Endothelial cell (in vitro differentiated cells): ENCODE measurements around the gene KIR3DL1. TPM values are rescaled to one million over a fixed set of nuclear protein-coding genes. Genes with fewer than 3 reads are reported as not detected.
A peak's percentile ranks its signal among the peaks of the same experiment; 100 is the strongest.
"Not testable (repeated sequence)": the region's sequence is repeated elsewhere in the genome, so short reads cannot be mapped to it uniquely, and the experiment has no call there.

Source experiments
- DNase-seq: peaks from one replicate; pipeline ENCODE4 v3.0.0; 2021; ENCODE audit warnings: low spot score
- H3K27ac Mint-ChIP-seq: one replicate; pipeline ENCODE4 v1.8.0; 2021; ENCODE audit warnings: mixed read lengths, inconsistent platforms; ENCODE audit not compliant: unreplicated experiment
- H3K27me3 Mint-ChIP-seq: one replicate; pipeline ENCODE4 v1.8.0; 2021; ENCODE audit warnings: mild to moderate bottlenecking, moderate library complexity, mixed read lengths, inconsistent platforms; ENCODE audit not compliant: unreplicated experiment
- H3K36me3 Mint-ChIP-seq: one replicate; pipeline ENCODE4 v1.8.0; 2021; ENCODE audit warnings: mild to moderate bottlenecking, low read depth, mixed read lengths, inconsistent platforms; ENCODE audit not compliant: unreplicated experiment
- H3K4me1 Mint-ChIP-seq: one replicate; pipeline ENCODE4 v1.8.0; 2021; ENCODE audit warnings: mild to moderate bottlenecking, mixed read lengths, inconsistent platforms; ENCODE audit not compliant: unreplicated experiment
- H3K4me3 Mint-ChIP-seq: one replicate; pipeline ENCODE4 v1.8.0; 2021; ENCODE audit warnings: mild to moderate bottlenecking, mixed read lengths, inconsistent platforms; ENCODE audit not compliant: unreplicated experiment
- H3K9me3 Mint-ChIP-seq: one replicate; pipeline ENCODE4 v1.8.0; 2021; ENCODE audit warnings: mixed read lengths, inconsistent platforms; ENCODE audit not compliant: unreplicated experiment
- total RNA-seq: library from RNA; stranded (reverse); fragmentation: NEBNext Ultra II Directional; extraction: Animal tissue kit (Norgen Biotek cat#: 25700); gene quantifications from one replicate; pipeline ENCODE4 v1.2.1, GENCODE V29; 2021; ENCODE audit not compliant: unreplicated experiment
- TF ChIP-seq, protein P1 (sequence below): fragments of 200-600 bp; sonication (generic); IDR thresholded peaks from one replicate; pipeline ENCODE4 v1.5.0; 2021; ENCODE audit warnings: antibody characterized with exemption; ENCODE audit not compliant: unreplicated experiment

KIR3DL1 gene
- total RNA-seq, 1 donor from 2014 or later: not detected

DNA sequence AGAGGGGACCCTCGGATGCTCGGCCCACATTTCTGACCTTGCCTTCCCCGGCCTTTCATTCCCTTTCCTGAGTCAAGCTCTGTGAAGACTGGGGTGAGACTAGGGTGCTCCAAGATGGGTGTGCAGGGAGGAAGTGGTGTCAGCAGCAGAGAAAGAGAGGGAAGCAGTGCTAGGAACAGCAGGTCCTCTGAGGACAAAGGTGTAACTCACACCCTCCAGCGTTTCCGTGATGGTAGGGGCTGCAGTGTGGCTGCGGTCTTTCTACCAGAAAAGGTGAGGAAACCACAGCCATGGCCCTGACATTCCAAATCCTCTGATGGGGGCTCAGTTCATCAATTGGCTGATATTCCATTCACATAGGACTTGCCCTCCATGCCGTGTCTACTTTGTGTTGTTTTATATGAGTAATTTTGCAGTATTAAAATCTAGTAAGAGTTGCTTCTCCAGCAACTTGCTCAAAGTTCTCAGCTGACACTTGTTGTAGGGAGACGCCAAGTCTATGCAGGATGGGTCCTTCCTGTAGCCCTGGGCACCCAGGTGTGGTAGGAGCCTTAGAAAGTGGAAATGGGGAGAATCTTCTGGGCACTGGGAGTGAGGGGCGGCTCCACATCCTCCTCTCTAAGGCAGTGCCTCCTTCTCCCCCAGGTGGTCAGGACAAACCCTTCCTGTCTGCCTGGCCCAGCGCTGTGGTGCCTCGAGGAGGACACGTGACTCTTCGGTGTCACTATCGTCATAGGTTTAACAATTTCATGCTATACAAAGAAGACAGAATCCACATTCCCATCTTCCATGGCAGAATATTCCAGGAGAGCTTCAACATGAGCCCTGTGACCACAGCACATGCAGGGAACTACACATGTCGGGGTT is 1.6 kb downstream of the KIR3DL1 start:
- Mint-ChIP-seq H3K27me3 (peaks cover 12% of the 10 kb centered on the region), H3K27ac (no peak overlapping the region), H3K36me3 (peaks cover 39% of the 10 kb centered on the region), H3K4me3 (no peak overlapping the region), H3K9me3 (peaks cover 73% of the 10 kb centered on the region), H3K4me1 (no peaks in the 10 kb centered on the region)
- TF ChIP-seq, protein P1, sequence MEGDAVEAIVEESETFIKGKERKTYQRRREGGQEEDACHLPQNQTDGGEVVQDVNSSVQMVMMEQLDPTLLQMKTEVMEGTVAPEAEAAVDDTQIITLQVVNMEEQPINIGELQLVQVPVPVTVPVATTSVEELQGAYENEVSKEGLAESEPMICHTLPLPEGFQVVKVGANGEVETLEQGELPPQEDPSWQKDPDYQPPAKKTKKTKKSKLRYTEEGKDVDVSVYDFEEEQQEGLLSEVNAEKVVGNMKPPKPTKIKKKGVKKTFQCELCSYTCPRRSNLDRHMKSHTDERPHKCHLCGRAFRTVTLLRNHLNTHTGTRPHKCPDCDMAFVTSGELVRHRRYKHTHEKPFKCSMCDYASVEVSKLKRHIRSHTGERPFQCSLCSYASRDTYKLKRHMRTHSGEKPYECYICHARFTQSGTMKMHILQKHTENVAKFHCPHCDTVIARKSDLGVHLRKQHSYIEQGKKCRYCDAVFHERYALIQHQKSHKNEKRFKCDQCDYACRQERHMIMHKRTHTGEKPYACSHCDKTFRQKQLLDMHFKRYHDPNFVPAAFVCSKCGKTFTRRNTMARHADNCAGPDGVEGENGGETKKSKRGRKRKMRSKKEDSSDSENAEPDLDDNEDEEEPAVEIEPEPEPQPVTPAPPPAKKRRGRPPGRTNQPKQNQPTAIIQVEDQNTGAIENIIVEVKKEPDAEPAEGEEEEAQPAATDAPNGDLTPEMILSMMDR: no peak
- DNase-seq: no peak

DNA sequence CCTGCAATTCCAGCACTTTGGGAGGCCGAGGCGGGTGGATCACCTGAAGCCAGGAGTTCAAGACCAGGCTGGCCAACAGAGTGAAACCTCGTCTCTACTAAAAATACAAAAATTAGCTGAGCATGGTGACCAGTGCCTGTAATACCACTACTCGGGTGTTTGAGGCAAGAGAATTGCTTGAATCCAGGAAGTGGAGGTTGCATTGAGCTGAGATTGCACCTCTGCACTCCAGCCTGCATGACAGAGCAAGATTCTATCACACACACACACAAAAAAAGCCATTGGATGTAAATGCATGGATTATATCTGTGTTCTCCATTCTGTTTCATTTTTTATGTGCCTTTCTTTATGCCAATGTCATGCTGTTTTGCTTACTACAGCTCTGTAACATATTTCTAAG is 8.1 kb downstream of the KIR3DL1 start:
- H3K9me3 Mint-ChIP-seq: peaks cover 58% of the 10 kb centered on the region

DNA sequence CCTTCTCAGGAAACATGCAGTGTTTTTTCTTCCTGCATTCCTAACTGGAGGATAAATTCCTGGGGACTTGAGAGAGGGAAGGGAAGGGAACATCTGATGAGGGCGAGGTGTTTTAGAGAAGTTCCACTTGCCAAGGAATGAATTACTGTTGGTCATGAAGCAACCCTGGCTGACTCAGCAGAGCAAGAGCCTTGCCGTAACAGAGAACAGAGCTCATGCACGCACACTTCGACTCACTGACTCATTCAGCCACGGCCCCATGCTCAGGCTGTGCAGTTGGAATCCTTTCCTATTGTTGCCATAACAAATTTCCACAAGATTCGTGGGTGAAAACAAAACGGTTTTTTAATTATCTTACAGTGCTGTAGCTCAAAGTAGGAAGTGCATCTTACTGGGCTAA is 9.1 kb downstream of the KIR3DL1 start:
- H3K27me3 Mint-ChIP-seq, DNase-seq, H3K27ac Mint-ChIP-seq, H3K4me1 Mint-ChIP-seq, H3K4me3 Mint-ChIP-seq: not testable (repeated sequence)
- Mint-ChIP-seq H3K9me3 (peaks cover 57% of the 10 kb centered on the region), H3K36me3 (peaks cover 15% of the 10 kb centered on the region)

More for the DNA sequence above, 8.1 kb downstream of the KIR3DL1 start:
- H3K4me1 Mint-ChIP-seq, H3K27ac Mint-ChIP-seq, H3K4me3 Mint-ChIP-seq, DNase-seq, H3K27me3 Mint-ChIP-seq: not testable (repeated sequence)
- H3K36me3 Mint-ChIP-seq: peaks cover 13% of the 10 kb centered on the region

DNA sequence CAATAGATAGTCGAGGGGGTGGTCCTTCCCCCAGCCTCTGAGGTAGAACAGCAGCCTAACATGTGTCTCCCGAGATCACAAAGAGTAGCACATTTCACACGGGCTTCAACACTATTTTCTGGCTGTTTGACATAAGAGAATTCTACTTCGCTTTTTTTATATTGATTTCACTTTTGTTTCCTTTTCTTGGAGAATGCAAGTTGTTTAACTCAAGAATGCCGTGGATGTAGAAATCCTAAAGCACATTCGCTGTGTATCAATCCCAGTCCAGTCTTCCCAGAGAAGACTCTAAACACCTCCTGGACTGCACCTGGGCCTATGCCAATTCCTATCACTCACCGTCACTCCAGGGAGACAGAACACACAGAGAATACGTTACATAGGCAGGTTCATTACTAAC is 11.8 kb downstream of the KIR3DL1 start:
- DNase-seq, H3K4me3 Mint-ChIP-seq, H3K4me1 Mint-ChIP-seq, H3K27ac Mint-ChIP-seq: not testable (repeated sequence)
- H3K9me3 Mint-ChIP-seq: peaks cover 63% of the 10 kb centered on the region
- peaks cover 11% of the 10 kb centered on the region for H3K27me3 Mint-ChIP-seq
- H3K36me3 Mint-ChIP-seq: peaks cover 16% of the 10 kb centered on the region

DNA sequence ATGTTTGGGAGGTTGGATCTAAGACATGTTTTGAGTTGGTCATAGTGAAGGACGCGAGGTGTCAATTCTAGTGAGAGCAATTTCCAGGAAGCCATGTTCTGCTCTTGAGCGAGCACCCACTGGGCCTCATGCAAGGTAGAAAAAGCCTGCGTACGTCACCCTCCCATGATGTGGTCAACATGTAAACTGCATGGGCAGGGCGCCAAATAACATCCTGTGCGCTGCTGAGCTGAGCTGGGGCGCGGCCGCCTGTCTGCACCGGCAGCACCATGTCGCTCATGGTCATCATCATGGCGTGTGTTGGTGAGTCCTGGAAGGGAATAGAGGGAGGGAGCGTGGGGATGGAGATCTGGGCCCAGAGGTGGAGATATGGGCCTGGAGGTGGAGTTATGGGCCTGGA is 16.2 kb downstream of the KIR3DL1 start, which contains the start of gene KIR2DS4:
Gene KIR2DS4, plus strand, starts transcription at position 181 of the 400 bp plus-strand sequence.
- H3K9me3 Mint-ChIP-seq: peaks cover 67% of the 10 kb centered on the region
- not testable (repeated sequence) for DNase-seq, H3K4me3 Mint-ChIP-seq

DNA sequence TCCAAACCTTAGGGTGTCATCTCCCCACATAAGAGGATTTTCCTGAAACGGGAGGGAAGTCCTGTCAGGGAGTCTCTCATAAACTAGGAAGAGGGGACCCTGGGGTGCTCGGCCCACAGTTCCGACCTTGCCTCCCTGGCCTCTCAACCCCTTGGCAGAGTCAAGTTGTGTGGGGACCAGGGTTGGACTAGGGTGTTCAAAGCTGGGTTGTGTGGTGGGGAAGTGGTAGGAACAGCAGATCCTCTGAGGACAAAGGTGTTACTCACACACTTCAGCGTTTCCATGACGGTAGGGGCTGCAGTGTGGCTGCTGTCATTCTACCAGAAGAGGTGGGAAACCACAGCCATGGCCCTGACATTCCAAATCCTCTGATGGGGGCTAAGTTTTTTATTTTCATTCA is 18.9 kb downstream of the KIR3DL1 start:
- DNase-seq, H3K4me3 Mint-ChIP-seq, H3K4me1 Mint-ChIP-seq, H3K27ac Mint-ChIP-seq: not testable (repeated sequence)
- peaks cover 37% of the 10 kb centered on the region for H3K36me3 Mint-ChIP-seq
- peaks cover 17% of the 10 kb centered on the region for H3K27me3 Mint-ChIP-seq
- peaks cover 63% of the 10 kb centered on the region for H3K9me3 Mint-ChIP-seq

More for the DNA sequence above, 16.2 kb downstream of the KIR3DL1 start, which contains the start of gene KIR2DS4:
- Mint-ChIP-seq H3K36me3 (peaks cover 37% of the 10 kb centered on the region), H3K27ac (peak within 1 kb of the TSS; percentile 48), H3K27me3 (peaks cover 18% of the 10 kb centered on the region)
- not testable (repeated sequence) for H3K4me1 Mint-ChIP-seq

DNA sequence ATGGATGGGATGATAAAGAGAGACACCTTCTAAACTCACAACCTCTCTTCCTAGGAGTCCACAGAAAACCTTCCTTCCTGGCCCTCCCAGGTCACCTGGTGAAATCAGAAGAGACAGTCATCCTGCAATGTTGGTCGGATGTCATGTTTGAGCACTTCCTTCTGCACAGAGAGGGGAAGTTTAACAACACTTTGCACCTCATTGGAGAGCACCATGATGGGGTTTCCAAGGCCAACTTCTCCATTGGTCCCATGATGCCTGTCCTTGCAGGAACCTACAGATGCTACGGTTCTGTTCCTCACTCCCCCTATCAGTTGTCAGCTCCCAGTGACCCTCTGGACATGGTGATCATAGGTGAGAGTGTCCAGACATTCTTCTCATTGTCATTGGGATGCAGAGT is 21.3 kb downstream of the KIR3DL1 start:
- not testable (repeated sequence) for H3K4me3 Mint-ChIP-seq, H3K27ac Mint-ChIP-seq, DNase-seq, H3K4me1 Mint-ChIP-seq
- Mint-ChIP-seq H3K36me3 (peaks cover 33% of the 10 kb centered on the region), H3K9me3 (peaks cover 54% of the 10 kb centered on the region), H3K27me3 (peaks cover 14% of the 10 kb centered on the region)

DNA sequence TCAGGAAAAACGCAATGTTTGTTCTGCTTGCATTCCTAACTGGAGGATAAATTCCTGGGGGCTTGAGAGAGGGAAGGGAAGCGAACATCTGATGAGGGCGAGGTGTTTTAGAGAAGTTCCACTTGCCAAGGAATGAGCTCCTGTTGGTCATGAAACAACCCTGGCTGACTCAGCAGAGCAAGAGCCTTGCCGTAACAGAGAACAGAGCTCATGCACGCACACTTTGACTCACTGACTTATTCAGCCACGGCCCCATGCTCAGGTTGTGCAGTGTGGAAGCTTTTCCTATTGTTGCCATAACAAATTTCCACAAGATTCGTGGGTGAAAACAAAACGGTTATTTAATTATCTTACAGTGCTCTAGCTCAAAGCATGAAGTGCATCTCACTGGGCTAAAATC is 26.9 kb downstream of the KIR3DL1 start:
- peaks cover 39% of the 10 kb centered on the region for H3K9me3 Mint-ChIP-seq
- not testable (repeated sequence) for H3K27me3 Mint-ChIP-seq, DNase-seq, H3K4me1 Mint-ChIP-seq, H3K27ac Mint-ChIP-seq, H3K4me3 Mint-ChIP-seq
- peaks cover 16% of the 10 kb centered on the region for H3K36me3 Mint-ChIP-seq

DNA sequence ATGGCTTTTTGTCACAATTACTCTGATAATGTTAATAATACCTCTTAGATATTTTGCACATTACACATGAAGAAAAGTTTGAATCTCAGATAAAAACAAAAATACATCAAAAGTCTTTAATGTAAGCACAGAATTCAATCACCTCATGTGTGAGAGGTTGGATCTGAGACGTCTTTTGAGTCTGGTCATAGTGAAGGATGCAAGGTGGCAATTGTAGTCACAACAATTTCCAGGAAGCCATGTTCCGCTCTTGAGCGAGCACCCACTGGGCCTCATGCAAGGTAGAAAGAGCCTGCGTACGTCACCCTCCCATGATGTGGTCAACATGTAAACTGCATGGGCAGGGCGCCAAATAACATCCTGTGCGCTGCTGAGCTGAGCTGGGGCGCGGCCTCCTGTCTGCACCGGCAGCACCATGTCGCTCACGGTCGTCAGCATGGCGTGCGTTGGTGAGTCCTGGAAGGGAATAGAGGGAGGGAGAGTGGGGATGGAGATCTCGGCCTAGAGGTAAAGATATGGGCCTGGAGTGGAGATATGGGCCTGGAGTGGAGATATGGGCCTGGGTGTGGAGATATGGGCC is 33.9 kb downstream of the KIR3DL1 start, which contains the start of gene KIR3DL2:
Gene KIR3DL2, plus strand, starts transcription at position 383 of the 580 bp plus-strand sequence. Its CDS starts 33 bp downstream, at position 416.
- Mint-ChIP-seq H3K36me3 (peaks cover 28% of the 10 kb centered on the region), H3K9me3 (peaks cover 62% of the 10 kb centered on the region), H3K27me3 (peaks cover 14% of the 10 kb centered on the region)
- not testable (repeated sequence) for H3K27ac Mint-ChIP-seq, DNase-seq, H3K4me3 Mint-ChIP-seq, H3K4me1 Mint-ChIP-seq
